K562 (cell line): ENCODE measurements around the gene LENG8. TPM values are rescaled to one million over a fixed set of nuclear protein-coding genes. Genes with fewer than 3 reads are reported as not detected.
A peak's percentile ranks its signal among the peaks of the same experiment; 100 is the strongest.

Source experiments
- ATAC-seq: fragments of 200-7000 bp; cut with Tn5 transposase; 3 replicates; pipeline ENCODE4 v1.9.1; 2020; ENCODE audit warnings: moderate library complexity
- BruUV-seq: library from RNA; stranded (reverse); fragments of 400-500 nt; replicated peaks from 2 replicates; lab custom pipeline; 2021; lab: Mats Ljungman, UMichigan
- CTCF ChIA-PET: fragments of 300-600 bp; formaldehyde crosslinking; extraction: SDS; loops from one replicate; lab custom pipeline; 2021; ENCODE audit warnings: low intra/inter-chr PET ratio; lab: Yijun Ruan, JAX
- POLR2A ChIA-PET: fragments of 300-600, 350-650 bp; sonication (Branson Sonifier 250); formaldehyde crosslinking; extraction: SDS; loops from one replicate; lab custom pipeline; 2021; ENCODE audit warnings: antibody characterized with exemption, inconsistent platforms; lab: Yijun Ruan, JAX
- DNase-seq, 4 experiments: peaks; one replicate each; pipeline versions ENCODE4 v3.0.0 to v3.0.0-alpha.2; 2011 to 2018; ENCODE audit warnings: low spot score in 3 of 4, mixed read lengths in 3 of 4; ENCODE audit errors: extremely low read depth in 1 of 4
- FAIRE-seq: peaks from 2 replicates; lab custom pipeline; 2011; peaks lifted over from hg19 to GRCh38; lab: Jason Lieb, UNC
- H2AFZ ChIP-seq: 2 replicates; pipeline ENCODE4 v1.6.0; 2011; ENCODE audit warnings: low read depth, low read length, control low read depth, inconsistent platforms
- H3K27ac ChIP-seq: fragments of 200-600 bp; 3 replicates; pipeline ENCODE4 v1.8.0; 2011; ENCODE audit warnings: low read depth, mild to moderate bottlenecking, control low read depth, inconsistent platforms, low read length, moderate library complexity, mixed read lengths; ENCODE audit errors: extremely low read depth
- H3K27me3 ChIP-seq, 2 experiments: fragments of 300-600 bp in 1 of 2; 2 replicates in 1 of 2; 3 replicates in 1 of 2; pipeline versions ENCODE4 v1.6.0 to v1.8.0; 2011; ENCODE audit warnings: inconsistent platforms in 2 of 2, low read length in 2 of 2, mild to moderate bottlenecking in 1 of 2, mixed read lengths in 1 of 2, moderate library complexity in 1 of 2; ENCODE audit not compliant: control insufficient read depth in 2 of 2, insufficient read depth in 2 of 2
- H3K36me3 ChIP-seq: fragments of 300-600 bp; 3 replicates; pipeline ENCODE4 v1.8.0; 2011; ENCODE audit warnings: mild to moderate bottlenecking, low read length, inconsistent platforms; ENCODE audit not compliant: control insufficient read depth, insufficient read depth
- H3K4me1 ChIP-seq, 2 experiments: fragments of 200-600 bp in 1 of 2; replicated peaks in 1 of 2; 2 replicates in 1 of 2; 3 replicates in 1 of 2; pipeline versions ENCODE4 v1.5.1 to v1.8.0; 2011; ENCODE audit warnings: inconsistent platforms in 2 of 2, low read length in 2 of 2, mild to moderate bottlenecking in 1 of 2, mixed read lengths in 1 of 2, moderate library complexity in 1 of 2; ENCODE audit not compliant: control insufficient read depth in 2 of 2, insufficient read depth in 2 of 2
- H3K4me2 ChIP-seq: 2 replicates; pipeline ENCODE4 v1.6.1; 2011; ENCODE audit warnings: low read length, control low read depth, inconsistent platforms, mixed read lengths; ENCODE audit not compliant: insufficient read depth
- H3K4me3 ChIP-seq: fragments of 200-600 bp; sonication (generic), shearing (Covaris generic); 2 replicates; pipeline ENCODE4 v1.5.1; 2016; ENCODE audit warnings: control low read depth, inconsistent platforms
- H3K79me2 ChIP-seq: fragments of 200-600 bp; 3 replicates; pipeline ENCODE4 v1.8.0; 2011; ENCODE audit warnings: low read length, inconsistent platforms; ENCODE audit not compliant: control insufficient read depth, insufficient read depth
- H3K9ac ChIP-seq, 2 experiments: 2 replicates each; pipeline versions ENCODE4 v1.6.0 to v1.6.1; 2011; ENCODE audit warnings: low read depth in 2 of 2, low read length in 2 of 2, control low read depth in 1 of 2, inconsistent platforms in 1 of 2, mild to moderate bottlenecking in 1 of 2, mixed read lengths in 1 of 2; ENCODE audit not compliant: insufficient read depth in 1 of 2
- H3K9me1 ChIP-seq: one replicate; pipeline ENCODE4 v1.6.0; 2011; ENCODE audit warnings: inconsistent platforms, mild to moderate bottlenecking, low read length, moderate library complexity; ENCODE audit not compliant: control insufficient read depth, insufficient read depth
- H3K9me3 ChIP-seq: replicated peaks from 2 replicates; pipeline ENCODE4 v1.5.1; 2011; ENCODE audit warnings: low read depth, low read length, inconsistent platforms; ENCODE audit not compliant: control insufficient read depth, insufficient read depth
- H4K20me1 ChIP-seq: replicated peaks from 2 replicates; pipeline ENCODE4 v1.6.1; 2011; ENCODE audit warnings: low read length, inconsistent platforms, mixed read lengths; ENCODE audit not compliant: control insufficient read depth, insufficient read depth
- HSF4 ChIP-seq: fragments of 250-450 bp; sonication (Bioruptor Pico); IDR thresholded peaks from 2 replicates; pipeline ENCODE4 v2.1.2; 2022; ENCODE audit warnings: mild to moderate bottlenecking, moderate library complexity, borderline replicate concordance
- SAFB ChIP-seq: fragments of 200-400 bp; formaldehyde crosslinking; IDR thresholded peaks from 2 replicates; pipeline ENCODE4 v1.6.1; 2017; ENCODE audit warnings: low read depth, low read length, borderline replicate concordance
- SNRNP70 ChIP-seq: fragments of 200-400 bp; formaldehyde crosslinking; optimal IDR thresholded peaks from 2 replicates; pipeline ENCODE3; 2017; ENCODE audit warnings: low read depth, low read length
- ZNF224 ChIP-seq: sonication (generic); formaldehyde crosslinking; IDR thresholded peaks from 2 replicates; pipeline ENCODE4 v1.8.0; 2022; ENCODE audit warnings: mild to moderate bottlenecking, missing genetic modification reagents
- ZNF584 ChIP-seq: fragments of 200-800 bp; sonication (Bioruptor generic); IDR thresholded peaks from 2 replicates; pipeline ENCODE4 v1.6.1; 2016; ENCODE audit warnings: low read depth, mild to moderate bottlenecking, missing genetic modification characterization, missing compliant biosample characterization
- ZNF668 ChIP-seq: fragments of 250-450 bp; sonication (Bioruptor Pico); IDR thresholded peaks from 2 replicates; pipeline ENCODE4 v1.8.0; 2022; ENCODE audit warnings: mild to moderate bottlenecking, inconsistent platforms
- WGBS: fragments of 100-300 bp; shearing (Covaris generic); methylation state at CpG from one replicate; pipeline ENCODE4 v1.1.6; 2016; ENCODE audit warnings: low coverage, mixed read lengths; ENCODE audit not compliant: insufficient coverage; ENCODE audit errors: missing lambda C conversion rate; 5-methylcytosine and 5-hydroxymethylcytosine counted together
- in situ Hi-C: fragments of 300-500 bp; cut with MboI; formaldehyde crosslinking; loops from 4 replicates; pipeline ENCODE4 v1.15.0; 2018; ENCODE audit warnings: inconsistent platforms, mixed read lengths
- intact Hi-C: fragments of 100-400 bp; cut with micrococcal nuclease; formaldehyde crosslinking; loops from 2 replicates; pipeline ENCODE4 v1.14.2; 2022
- polyA plus RNA-seq, 8 experiments: library from polyadenylated mRNA; depleted of rRNA in 4 of 8; stranded (reverse) in 5 of 8; unstranded in 3 of 8; fragments of >200 nt; fragmentation: Nextera tagmentation in 2 of 8; fragmentation: Illumina TruSeq in 1 of 8; extraction: Ambion mirVana in 2 of 8; extraction: Trizol in 1 of 8; gene quantifications; 2 replicates each; pipeline versions ENCODE4 v1.2.1 to v1.2.3, GENCODE V29; 2011 to 2014; ENCODE audit warnings: inconsistent platforms in 1 of 8, missing spikeins in 1 of 8
- total RNA-seq, 7 experiments: library from RNA; depleted of rRNA in 6 of 7; stranded (reverse); fragments of >200 nt in 6 of 7; fragmentation: Illumina TruSeq in 2 of 7; extraction: Trizol in 2 of 7; gene quantifications; 2 replicates each; pipeline versions ENCODE4 v1.2.1 to v1.2.3, GENCODE V29; 2011 to 2021; ENCODE audit warnings: low replicate concordance in 1 of 7
- TF ChIP-seq, protein P1 (sequence below): IDR thresholded peaks from 2 replicates; pipeline ENCODE4 v1.6.1; 2012; ENCODE audit warnings: low read depth, low read length, improper control_type of control experiment, borderline replicate concordance

Gene LENG8
- total and polyA plus RNA-seq, 9 of the 15 experiments (the other 6 are each of a cell fraction or from before 2014, with no cell fraction given): 0.74 to 146 (median 28.1) TPM

DNA sequence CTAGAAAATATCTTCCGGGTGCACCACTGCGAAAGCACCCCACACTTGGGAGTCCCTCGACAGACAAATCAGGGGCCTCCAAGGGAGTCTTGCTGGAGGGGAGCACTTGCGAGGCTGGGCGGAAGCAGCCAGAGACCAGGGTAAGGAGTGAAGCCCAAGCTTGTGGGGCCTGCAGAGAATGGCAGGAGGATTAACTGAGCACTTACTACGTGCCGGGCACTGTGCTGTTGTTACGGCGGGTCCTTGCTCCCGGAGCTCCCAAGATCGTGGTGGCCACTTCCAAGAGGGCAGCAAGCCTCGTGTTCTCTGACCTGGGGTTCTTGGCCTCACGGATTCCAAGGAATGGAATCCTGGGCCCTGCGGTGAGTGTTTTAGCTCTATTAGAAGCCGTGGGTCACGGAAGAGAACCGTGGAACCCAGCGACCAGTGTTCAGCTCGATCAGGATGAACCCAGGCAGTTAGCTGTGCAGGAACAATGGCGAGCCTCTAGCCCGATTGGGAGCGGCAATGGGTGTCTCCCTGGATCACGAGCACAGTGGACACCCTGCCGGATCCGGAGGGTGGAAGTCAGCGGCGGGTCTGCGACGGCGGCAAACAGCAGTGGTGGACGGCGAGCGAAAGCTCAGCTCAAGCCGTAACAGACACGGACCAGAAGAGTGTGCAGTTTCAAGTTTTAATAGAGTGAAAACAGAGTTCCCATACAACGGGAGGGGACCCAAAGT lies 24.2 kb upstream of the LENG8 start:
- no TSS peak for BruUV-seq
- Histone ChIP-seq H3K36me3 (no peaks in the 10 kb centered on the region), H3K79me2 (no peaks in the 10 kb centered on the region), H4K20me1 (peaks cover 6% of the 10 kb centered on the region; the same call in 1 of the 2 replicates), H3K4me1 (peaks cover 0 to 28% of the 10 kb centered on the region in 2 experiments; a peak in 2 of 5 replicates), H3K9ac (no peak overlapping the region; a peak in 1 of 4 replicates), H3K9me3 (no peaks in the 10 kb centered on the region), H3K4me2 (no peak overlapping the region), H3K9me1 (no peaks in the 10 kb centered on the region), H3K27ac (no peak overlapping the region)
- intact Hi-C loops (no loop called here), in situ Hi-C loops (no loop called here)
- FAIRE-seq (no peak), ATAC-seq (no peak), DNase-seq (peak in 2 of 4 experiments; percentile 3 to 5)
- CTCF ChIA-PET: no interaction called here
- WGBS: 26% methylated on average over 36 of the region's 36 CpGs
- TF ChIP-seq HSF4 (CRISPR knock-in tag): no peak
- TF ChIP-seq SAFB: no peak
- TF ChIP-seq ZNF224 (CRISPR knock-in tag): no peak
- no peak for TF ChIP-seq ZNF668 (CRISPR knock-in tag)
- no peak for TF ChIP-seq SNRNP70
- TF ChIP-seq ZNF584: no peak
- TF ChIP-seq, protein P1, sequence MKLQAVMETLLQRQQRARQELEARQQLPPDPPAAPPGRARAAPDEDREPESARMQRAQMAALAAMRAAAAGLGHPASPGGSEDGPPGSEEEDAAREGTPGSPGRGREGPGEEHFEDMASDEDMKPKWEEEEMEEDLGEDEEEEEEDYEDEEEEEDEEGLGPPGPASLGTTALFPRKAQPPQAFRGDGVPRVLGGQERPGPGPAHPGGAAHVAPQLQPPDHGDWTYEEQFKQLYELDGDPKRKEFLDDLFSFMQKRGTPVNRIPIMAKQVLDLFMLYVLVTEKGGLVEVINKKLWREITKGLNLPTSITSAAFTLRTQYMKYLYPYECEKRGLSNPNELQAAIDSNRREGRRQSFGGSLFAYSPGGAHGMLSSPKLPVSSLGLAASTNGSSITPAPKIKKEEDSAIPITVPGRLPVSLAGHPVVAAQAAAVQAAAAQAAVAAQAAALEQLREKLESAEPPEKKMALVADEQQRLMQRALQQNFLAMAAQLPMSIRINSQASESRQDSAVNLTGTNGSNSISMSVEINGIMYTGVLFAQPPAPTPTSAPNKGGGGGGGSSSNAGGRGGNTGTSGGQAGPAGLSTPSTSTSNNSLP: no peak
- TF ChIP-seq, all 486 proteins: peak for 0
- POLR2A ChIA-PET: interaction anchor here (0.7 to 1.2 kb wide), 2 partner anchors 12 to 13 kb away, joined by 3 read pairs; no protein-coding TSS in a partner anchor
- H2AFZ ChIP-seq: no peak overlapping the region
- peaks cover 32 to 77% of the 10 kb centered on the region in 2 experiments; a peak in 4 of 5 replicates for H3K27me3 ChIP-seq
- no peak overlapping the region for H3K4me3 ChIP-seq
